WTC11 (cell line): ENCODE data around the gene RPIA.

ENCODE experiments used
- ARID4B ChIP-seq: sonication (generic); formaldehyde crosslinking; IDR thresholded peaks from 2 replicates; pipeline ENCODE4 v1.8.0; 2023; ENCODE audit warnings: missing genetic modification reagents, mild to moderate bottlenecking, borderline replicate concordance
- ATF2 ChIP-seq: sonication (generic); formaldehyde crosslinking; IDR thresholded peaks from 2 replicates; pipeline ENCODE4 v1.8.1; 2022; ENCODE audit warnings: low read depth, missing genetic modification reagents, borderline replicate concordance
- CDX4 ChIP-seq: fragments of 250-450 bp; sonication (Bioruptor Pico); IDR thresholded peaks from 2 replicates; pipeline ENCODE4 v1.9.0; 2021; ENCODE audit warnings: moderate library complexity, mild to moderate bottlenecking, inconsistent platforms, borderline replicate concordance
- CREM ChIP-seq: sonication (generic); formaldehyde crosslinking; IDR thresholded peaks from 2 replicates; pipeline ENCODE4 v1.8.1; 2022; ENCODE audit warnings: mild to moderate bottlenecking, missing genetic modification reagents, moderate library complexity
- CTCF ChIP-seq: fragments of 200-600 bp; IDR thresholded peaks from 2 replicates; pipeline ENCODE4 v1.8.0; 2022; ENCODE audit warnings: antibody characterized with exemption
- TCF7 ChIP-seq: sonication (generic); formaldehyde crosslinking; IDR thresholded peaks from 2 replicates; pipeline ENCODE4 v1.8.0; 2022; ENCODE audit warnings: mild to moderate bottlenecking, low read depth, missing genetic modification reagents, moderate library complexity
- USF2 ChIP-seq: sonication (generic); formaldehyde crosslinking; IDR thresholded peaks from 2 replicates; pipeline ENCODE4 v1.8.1; 2023; ENCODE audit warnings: mild to moderate bottlenecking, missing genetic modification reagents, moderate library complexity
- ZNF416 ChIP-seq: fragments of 250-450 bp; sonication (Bioruptor Pico); IDR thresholded peaks from 2 replicates; pipeline ENCODE4 v1.9.0; 2021; ENCODE audit warnings: mild to moderate bottlenecking, inconsistent platforms
- ZNF532 ChIP-seq: fragments of 250-450 bp; sonication (Bioruptor Pico); IDR thresholded peaks from 2 replicates; pipeline ENCODE4 v1.9.0; 2021; ENCODE audit warnings: mild to moderate bottlenecking, borderline replicate concordance

- TF ChIP-seq USF2 (CRISPR knock-in tag) (no peak), CTCF (no peak), TCF7 (CRISPR knock-in tag) (no peak), ZNF416 (no peak), CREM (CRISPR knock-in tag) (no peak), ATF2 (CRISPR knock-in tag) (no peak), ZNF532 (no peak), ARID4B (CRISPR knock-in tag) (no peak), CDX4 (CRISPR knock-in tag) (no peak)
Measured at GRCh38 chr2:88760819-88761598, 69.5 kb downstream of the RPIA start.
